Measurements from ENCODE around the gene NSG2. TPM values are rescaled to one million over a fixed set of nuclear protein-coding genes. Genes with fewer than 3 reads are reported as not detected.

Gene NSG2
- total RNA-seq, 1 experiment from 2014 or later, result not detected

DNA sequence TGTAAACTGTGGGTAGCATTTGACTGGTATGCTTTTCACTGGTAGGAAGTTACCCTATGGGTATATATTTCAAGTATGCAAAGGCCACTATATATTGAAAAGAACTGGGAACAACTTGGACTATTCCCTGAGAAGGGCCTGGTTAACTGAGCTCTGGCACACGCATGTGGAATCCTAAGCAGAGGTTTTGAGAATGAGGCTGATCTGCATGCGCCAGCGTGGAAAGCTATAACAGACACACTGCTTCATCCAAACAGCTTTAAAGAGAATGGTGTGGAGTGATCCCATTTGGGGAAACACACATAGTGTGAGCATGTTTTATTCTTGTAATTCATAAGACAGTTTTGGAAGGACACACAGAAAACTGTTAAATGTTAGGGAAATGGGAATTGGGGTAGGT lies 8.4 kb downstream of the NSG2 start:
- no peaks in the 10 kb centered on the region for H3K36me3 ChIP-seq
- no peak overlapping the region for H3K4me3 ChIP-seq
- H3K9me3 ChIP-seq, result no peaks in the 10 kb centered on the region
- H3K27me3 ChIP-seq, result peaks cover 11% of the 10 kb centered on the region
- no peak for DNase-seq

DNA sequence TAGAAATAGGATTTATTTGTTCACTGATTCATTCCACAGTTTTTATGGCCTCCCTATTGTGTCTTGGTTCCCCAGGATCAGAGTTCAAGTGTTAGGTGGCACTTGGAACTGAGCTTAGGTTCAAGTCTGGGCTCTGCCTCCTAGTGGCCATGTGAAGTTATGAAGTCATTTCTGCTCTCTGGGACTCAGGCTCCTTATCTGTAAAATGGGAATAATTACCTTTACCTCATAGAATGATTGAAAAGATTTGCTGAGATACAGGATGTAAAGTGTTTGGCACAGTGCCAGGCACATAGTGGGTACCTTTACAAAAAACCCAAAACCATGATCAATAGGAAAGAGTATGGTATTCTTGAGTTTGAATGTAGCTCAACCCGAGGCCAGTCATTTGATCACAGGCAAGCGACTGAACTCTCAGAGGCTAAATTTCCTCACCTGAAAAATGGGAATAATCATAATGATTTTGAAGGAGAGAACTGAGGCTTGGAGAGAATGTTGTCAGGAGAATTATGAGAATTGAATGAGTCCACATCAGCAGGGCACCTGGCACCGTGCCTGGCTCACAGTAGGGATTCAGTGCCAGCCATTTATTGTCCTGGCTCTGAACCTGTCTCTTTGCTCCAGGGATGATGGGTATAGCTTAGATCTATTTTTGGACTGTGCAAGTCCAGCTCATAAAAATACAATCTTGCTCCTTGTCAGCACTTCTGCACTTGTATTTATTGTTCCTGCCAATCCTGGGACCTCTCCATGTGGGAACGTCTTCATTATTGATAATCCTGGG lies 10.8 kb downstream of the NSG2 start:
- DNase-seq, result peak; percentile 57
- Histone ChIP-seq H3K36me3 (no peaks in the 10 kb centered on the region), H3K4me3 (no peak overlapping the region), H3K9me3 (no peaks in the 10 kb centered on the region), H3K27me3 (peaks cover 25% of the 10 kb centered on the region)

GRCh38 chr5:174057206-174057605 lies 11.7 kb downstream of the NSG2 start:
- no peak overlapping the region for H3K4me3 ChIP-seq
- no peak for DNase-seq
- H3K27me3 ChIP-seq, result peaks cover 31% of the 10 kb centered on the region
- H3K9me3 ChIP-seq, result no peaks in the 10 kb centered on the region
- H3K36me3 ChIP-seq, result no peaks in the 10 kb centered on the region

DNA sequence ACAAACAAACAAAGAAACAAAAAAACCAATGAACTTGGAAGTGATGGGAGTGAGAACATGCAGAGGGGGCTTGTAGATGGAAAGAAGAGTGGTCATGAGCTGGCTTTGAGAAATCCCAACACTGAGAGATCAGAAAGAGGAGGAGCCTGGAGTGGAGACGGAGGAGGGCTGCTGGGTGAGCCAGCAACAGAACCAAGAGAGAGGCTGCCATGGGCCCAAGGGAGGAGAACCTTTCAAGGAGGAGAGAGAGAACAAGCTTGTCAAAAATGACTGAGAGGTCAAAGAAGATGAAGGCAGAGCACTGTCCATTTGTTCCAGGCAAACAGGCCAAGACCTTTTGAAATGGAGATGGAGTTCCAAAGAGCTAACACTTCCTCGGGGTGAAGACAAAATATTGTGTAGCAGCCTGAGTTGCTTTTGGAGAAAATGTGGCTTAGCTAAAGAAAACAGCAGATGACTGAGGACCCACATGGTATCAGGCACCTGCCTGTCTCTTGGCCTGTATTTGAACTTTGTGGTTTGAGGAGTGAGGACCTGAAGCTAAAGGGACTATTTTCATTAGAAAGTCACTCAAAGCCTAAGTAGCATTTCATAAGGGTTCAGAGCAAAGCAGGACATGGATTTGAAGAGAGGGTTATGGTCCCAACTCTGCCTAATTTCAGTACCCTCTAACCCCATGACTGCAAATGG lies 13.1 kb downstream of the NSG2 start:
- DNase-seq, result no peak
- no peaks in the 10 kb centered on the region for H3K9me3 ChIP-seq
- no peak overlapping the region for H3K4me3 ChIP-seq
- no peaks in the 10 kb centered on the region for H3K36me3 ChIP-seq
- H3K27me3 ChIP-seq, result peaks cover 40% of the 10 kb centered on the region

GRCh38 chr5:174059247-174059646 lies 13.7 kb downstream of the NSG2 start:
- H3K9me3 ChIP-seq, result no peaks in the 10 kb centered on the region

DNA sequence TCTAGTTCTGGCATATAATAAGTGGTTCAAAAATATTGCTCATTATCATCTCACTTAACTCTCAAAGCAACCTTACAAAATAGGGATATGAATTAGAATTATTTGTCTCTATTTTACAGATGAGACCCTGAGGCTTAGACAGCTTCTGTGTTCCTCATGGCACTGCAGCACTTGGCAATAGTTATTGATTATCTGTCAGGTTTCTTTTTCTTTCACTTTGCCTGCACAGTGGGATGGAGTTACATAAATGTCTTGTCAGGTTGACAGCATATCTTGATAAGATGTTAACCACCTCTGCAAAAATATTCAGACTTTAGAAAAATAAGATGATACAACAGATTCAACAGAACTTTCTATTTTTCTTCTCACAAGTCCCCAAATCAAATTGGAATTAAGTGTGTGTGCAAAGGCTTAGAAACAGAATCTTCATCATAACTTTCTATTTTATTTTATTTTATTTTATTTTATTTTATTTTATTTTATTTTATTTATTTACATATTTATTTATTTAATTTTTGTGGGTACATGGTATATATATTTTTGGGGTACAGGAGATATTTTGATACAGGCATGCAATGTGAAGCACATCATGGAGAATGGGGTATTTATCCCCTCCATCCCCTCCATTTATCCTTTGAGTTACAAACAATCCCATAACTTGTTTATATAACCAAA lies 17.7 kb downstream of the NSG2 start:
- Histone ChIP-seq H3K4me3 (no peak overlapping the region), H3K27me3 (peaks cover 42% of the 10 kb centered on the region), H3K36me3 (no peaks in the 10 kb centered on the region), H3K9me3 (no peaks in the 10 kb centered on the region)
- DNase-seq, result no peak

More at GRCh38 chr5:174059247-174059646, 13.7 kb downstream of the NSG2 start:
- H3K36me3 ChIP-seq, result no peaks in the 10 kb centered on the region
- peaks cover 44% of the 10 kb centered on the region for H3K27me3 ChIP-seq
- no peak overlapping the region for H3K4me3 ChIP-seq
- DNase-seq, result no peak

GRCh38 chr5:174064171-174064570 lies 18.7 kb downstream of the NSG2 start:
- no peak for DNase-seq
- H3K36me3 ChIP-seq, result no peaks in the 10 kb centered on the region
- peaks cover 40% of the 10 kb centered on the region for H3K27me3 ChIP-seq
- H3K9me3 ChIP-seq, result no peaks in the 10 kb centered on the region
- no peak overlapping the region for H3K4me3 ChIP-seq

DNA sequence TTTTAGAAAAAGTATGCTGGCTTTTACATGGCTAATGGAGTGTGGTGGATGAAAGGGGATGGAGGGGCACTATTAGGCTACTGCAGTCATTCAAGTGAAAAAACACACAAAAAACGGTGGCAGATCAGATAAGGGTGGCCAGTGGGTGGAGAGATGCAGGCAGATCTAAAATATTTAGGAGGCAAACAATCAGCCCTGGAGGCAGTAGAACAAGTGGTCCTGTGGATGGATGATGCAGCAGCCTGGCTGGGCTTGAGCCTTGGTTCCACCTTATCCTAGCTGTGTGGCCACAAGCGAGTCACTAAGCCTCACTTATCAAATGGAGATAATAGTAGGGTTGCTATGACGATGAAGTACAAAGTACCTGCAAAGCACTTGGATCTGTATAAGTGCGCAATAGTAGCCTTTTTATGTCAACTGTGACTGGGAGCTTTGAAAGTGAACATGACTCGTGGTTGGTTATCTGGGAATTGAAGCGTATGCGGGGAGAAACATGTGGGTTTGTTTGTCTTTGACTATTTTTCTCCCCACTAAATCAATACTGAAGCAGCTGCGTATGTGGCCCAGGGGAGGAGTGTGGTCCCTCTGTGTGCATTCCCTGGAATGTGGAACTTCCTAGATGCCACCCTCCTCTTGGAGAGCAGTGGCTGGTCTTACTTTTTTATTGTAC lies 20.2 kb downstream of the NSG2 start:
- Histone ChIP-seq H3K36me3 (no peaks in the 10 kb centered on the region), H3K4me3 (no peak overlapping the region), H3K27me3 (peaks cover 28% of the 10 kb centered on the region), H3K9me3 (no peaks in the 10 kb centered on the region)
- DNase-seq, result no peak

GRCh38 chr5:174067499-174067898 lies 22.0 kb downstream of the NSG2 start:
- Histone ChIP-seq H3K27me3 (peaks cover 15% of the 10 kb centered on the region), H3K36me3 (no peaks in the 10 kb centered on the region), H3K4me3 (no peak overlapping the region), H3K9me3 (no peaks in the 10 kb centered on the region)
- no peak for DNase-seq

DNA sequence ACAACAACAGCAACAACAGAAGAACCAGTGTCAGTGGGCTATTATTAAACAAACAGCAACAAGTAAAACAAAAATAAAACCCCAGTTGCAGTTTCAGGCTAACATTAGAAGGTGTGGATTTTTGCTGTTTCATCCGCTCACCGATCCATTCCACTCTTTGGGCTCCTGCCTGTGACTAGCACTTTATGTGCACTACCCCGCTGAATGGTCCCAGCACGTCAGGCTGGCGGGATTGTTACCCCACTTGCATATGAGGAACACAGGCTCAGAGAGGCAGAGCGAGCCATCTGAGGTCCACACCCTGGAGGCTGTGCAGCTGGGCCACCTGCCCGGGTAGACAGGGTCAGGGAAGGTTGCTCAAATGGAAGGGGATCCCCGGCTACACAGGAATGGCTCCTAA lies 26.0 kb downstream of the NSG2 start:
- DNase-seq, result no peak
- Histone ChIP-seq H3K36me3 (no peaks in the 10 kb centered on the region), H3K27me3 (0 out of 2 replicates have a peak, but pooled peaks cover 2% of the 10 kb centered on the region), H3K9me3 (no peaks in the 10 kb centered on the region), H3K4me3 (no peak overlapping the region)

GRCh38 chr5:174073122-174073660 lies 27.7 kb downstream of the NSG2 start:
- no peak overlapping the region for H3K4me3 ChIP-seq
- no peaks in the 10 kb centered on the region for H3K9me3 ChIP-seq
- no peaks in the 10 kb centered on the region for H3K36me3 ChIP-seq
- no peak for DNase-seq
- H3K27me3 ChIP-seq, result peaks cover 2% of the 10 kb centered on the region; the same call in 1 of the 2 replicates

GRCh38 chr5:174074369-174074768 lies 28.9 kb downstream of the NSG2 start:
- H3K4me3 ChIP-seq, result no peak overlapping the region
- H3K9me3 ChIP-seq, result no peaks in the 10 kb centered on the region
- peaks cover 2% of the 10 kb centered on the region; the same call in 1 of the 2 replicates for H3K27me3 ChIP-seq
- no peaks in the 10 kb centered on the region for H3K36me3 ChIP-seq
- DNase-seq, result no peak

DNA sequence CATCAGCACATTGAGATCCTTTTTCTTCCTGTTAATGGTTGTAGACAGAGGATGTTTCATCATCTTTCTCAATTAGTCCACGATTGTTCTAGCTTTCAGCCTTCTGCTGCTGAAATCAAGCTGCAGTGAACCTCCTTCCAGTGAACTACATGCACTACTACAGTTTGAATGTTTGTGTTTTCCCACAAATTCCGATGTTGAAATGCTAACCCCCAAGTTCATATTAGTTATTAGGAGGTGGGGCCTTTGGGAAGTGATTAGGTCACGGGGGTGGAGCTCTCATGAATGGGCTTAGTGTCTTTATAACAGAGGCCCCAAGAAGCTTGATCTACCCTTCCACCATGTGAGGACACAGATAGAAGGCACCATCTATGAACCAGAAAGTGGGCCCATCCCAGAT lies 32.9 kb downstream of the NSG2 start:
- no peaks in the 10 kb centered on the region for H3K9me3 ChIP-seq
- H3K36me3 ChIP-seq, result no peaks in the 10 kb centered on the region
- H3K27me3 ChIP-seq, result peaks cover 4% of the 10 kb centered on the region; the same call in 1 of the 2 replicates
- no peak for DNase-seq
- no peak overlapping the region for H3K4me3 ChIP-seq

- DNase-seq, result peak; percentile 63
- no peaks in the 10 kb centered on the region for H3K9me3 ChIP-seq
- no peaks in the 10 kb centered on the region for H3K36me3 ChIP-seq
- H3K27me3 ChIP-seq, result peaks cover 2% of the 10 kb centered on the region; the same call in 1 of the 2 replicates
- H3K4me3 ChIP-seq, result no peak overlapping the region
These were observed 36.8 kb downstream of the NSG2 start for GRCh38 chr5:174082286-174082685.

DNA sequence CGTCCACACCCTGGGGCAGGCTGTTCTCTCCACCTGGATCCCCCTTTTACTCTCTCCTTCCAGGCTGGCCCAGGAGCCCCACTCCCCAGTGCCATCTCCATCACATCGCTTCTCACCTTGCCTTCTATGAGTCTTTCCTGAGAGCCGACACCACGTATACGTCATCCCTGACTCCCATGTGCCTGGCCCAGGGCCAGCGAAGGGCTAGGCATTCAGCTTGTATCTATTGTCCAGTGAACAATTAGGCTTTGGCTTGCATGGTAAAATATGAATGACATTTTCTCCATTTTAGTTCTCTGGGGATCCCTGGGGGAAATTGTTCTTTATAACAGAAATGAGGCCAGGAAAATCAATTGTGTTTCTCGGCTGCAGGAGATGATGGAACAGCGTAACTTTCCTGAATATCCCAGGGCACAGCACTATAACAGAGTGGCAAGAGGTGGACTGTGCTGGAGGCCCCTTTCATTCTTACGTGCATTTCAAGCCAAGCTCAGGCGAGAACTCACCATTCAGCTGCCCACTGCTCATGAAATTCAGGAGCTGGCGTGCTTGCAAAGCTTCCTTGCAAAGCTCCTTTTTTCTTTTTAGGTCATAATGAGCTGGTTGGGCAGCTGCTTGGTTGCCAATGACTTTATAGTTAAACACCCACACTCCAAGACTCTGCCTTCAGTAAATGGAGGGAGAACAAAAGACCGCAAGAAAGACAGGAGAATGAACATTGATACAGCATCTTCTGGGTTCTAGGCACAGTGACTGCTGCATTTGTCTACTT lies 37.7 kb downstream of the NSG2 start:
- Histone ChIP-seq H3K9me3 (no peaks in the 10 kb centered on the region), H3K27me3 (peaks cover 2% of the 10 kb centered on the region; the same call in 1 of the 2 replicates), H3K36me3 (no peaks in the 10 kb centered on the region), H3K4me3 (no peak overlapping the region)
- no peak for DNase-seq

DNA sequence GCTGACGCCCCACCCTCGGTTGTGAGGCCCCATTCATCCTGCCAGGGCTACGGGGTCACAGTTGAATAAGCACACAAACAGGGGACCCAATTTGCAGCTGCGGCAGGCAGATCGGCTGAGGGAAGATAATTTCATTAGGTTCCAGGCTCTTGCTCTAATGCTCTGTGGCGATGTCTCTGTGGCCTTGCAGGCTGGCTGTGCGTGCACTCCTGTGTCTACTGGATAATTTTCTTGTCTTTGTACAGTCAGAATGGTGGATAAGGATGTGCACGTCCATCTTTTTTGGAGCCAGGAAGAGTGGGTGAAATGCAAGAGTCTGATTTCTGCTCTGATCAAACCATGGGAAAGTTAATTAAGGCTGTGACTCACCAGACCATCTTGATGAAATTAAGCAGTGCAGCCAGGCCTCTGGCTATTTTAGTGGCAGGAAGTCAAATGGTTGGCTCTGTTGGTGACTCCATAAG lies 39.2 kb downstream of the NSG2 start:
- Histone ChIP-seq H3K27me3 (0 out of 2 replicates have a peak, but pooled peaks cover 2% of the 10 kb centered on the region), H3K4me3 (no peak overlapping the region), H3K9me3 (no peaks in the 10 kb centered on the region), H3K36me3 (no peaks in the 10 kb centered on the region)
- DNase-seq, result no peak
